ENCODE measurements around the gene FAM184A. TPM values are rescaled to one million over a fixed set of nuclear protein-coding genes. Genes with fewer than 3 reads are reported as not detected.

FAM184A gene
- total RNA-seq, 1 experiment from 2014 or later: 0.97 TPM

GRCh38 chr6:118980063-118980462, 98.4 kb downstream of the FAM184A start:
- no peaks in the 10 kb centered on the region for H3K4me1 ChIP-seq (ENCODE audit: insufficient read depth, low read length, poor library complexity, severe bottlenecking)
- CTCF ChIA-PET: no interaction called here
- intact Hi-C loops (cut with micrococcal nuclease; ENCODE audit: unreplicated experiment): no loop called here

GRCh38 chr6:118974790-118975189, 103.7 kb downstream of the FAM184A start:
- BruUV-seq (replicated peaks): no TSS peak
- Histone ChIP-seq H3K4me3 (ENCODE audit: low read depth, low read length, poor library complexity, severe bottlenecking) (no peak overlapping the region), H3K4me1 (ENCODE audit: insufficient read depth, low read length, poor library complexity, severe bottlenecking) (no peaks in the 10 kb centered on the region), H3K27me3 (replicated peaks; ENCODE audit: insufficient read depth, low read depth, low read length, poor library complexity) (no peaks in the 10 kb centered on the region), H3K27ac (ENCODE audit: low read depth, low read length, poor library complexity, severe bottlenecking) (no peak overlapping the region), H3K9me3 (ENCODE audit: low read depth, low read length, poor library complexity, severe bottlenecking) (no peaks in the 10 kb centered on the region), H3K36me3 (ENCODE audit: insufficient read depth, low read length, poor library complexity, severe bottlenecking) (no peaks in the 10 kb centered on the region)
- ChIA-PET CTCF (no interaction called here), POLR2A (ENCODE audit: low non-redundant PET) (no interaction called here)
- TF ChIP-seq EZH2 (IDR thresholded peaks at IDR 0.05; ENCODE audit: borderline replicate concordance, low read depth, low read length, poor library complexity, severe bottlenecking) (no peak), CTCF (conservative IDR thresholded peaks at IDR 0.05; ENCODE audit: low read depth, low read length) (no peak)
- intact Hi-C loops (cut with micrococcal nuclease; ENCODE audit: unreplicated experiment): no loop called here
- no peak for DNase-seq (ENCODE audit: low spot score)

More at GRCh38 chr6:118980063-118980462, 98.4 kb downstream of the FAM184A start:
- H3K27ac ChIP-seq (ENCODE audit: low read depth, low read length, poor library complexity, severe bottlenecking): no peak overlapping the region
- POLR2A ChIA-PET (ENCODE audit: low non-redundant PET): no interaction called here
- DNase-seq (ENCODE audit: low spot score): peak; percentile 63
- no peak for TF ChIP-seq CTCF (conservative IDR thresholded peaks at IDR 0.05; ENCODE audit: low read depth, low read length)
- TF ChIP-seq EZH2 (IDR thresholded peaks at IDR 0.05; ENCODE audit: borderline replicate concordance, low read depth, low read length, poor library complexity, severe bottlenecking): no peak
- H3K27me3 ChIP-seq (replicated peaks; ENCODE audit: insufficient read depth, low read depth, low read length, poor library complexity): no peaks in the 10 kb centered on the region
- H3K4me3 ChIP-seq (ENCODE audit: low read depth, low read length, poor library complexity, severe bottlenecking): no peak overlapping the region
- H3K36me3 ChIP-seq (ENCODE audit: insufficient read depth, low read length, poor library complexity, severe bottlenecking): no peaks in the 10 kb centered on the region
- no peaks in the 10 kb centered on the region for H3K9me3 ChIP-seq (ENCODE audit: low read depth, low read length, poor library complexity, severe bottlenecking)
- no TSS peak for BruUV-seq (replicated peaks)

- no peak for DNase-seq (ENCODE audit: low spot score)
- no peaks in the 10 kb centered on the region for H3K4me1 ChIP-seq (ENCODE audit: insufficient read depth, low read length, poor library complexity, severe bottlenecking)
- TF ChIP-seq EZH2 (IDR thresholded peaks at IDR 0.05; ENCODE audit: borderline replicate concordance, low read depth, low read length, poor library complexity, severe bottlenecking): no peak
- TF ChIP-seq CTCF (conservative IDR thresholded peaks at IDR 0.05; ENCODE audit: low read depth, low read length): no peak
- ChIA-PET CTCF (no interaction called here), POLR2A (ENCODE audit: low non-redundant PET) (no interaction called here)
- H3K27me3 ChIP-seq (replicated peaks; ENCODE audit: insufficient read depth, low read depth, low read length, poor library complexity): no peaks in the 10 kb centered on the region
- no peaks in the 10 kb centered on the region for H3K36me3 ChIP-seq (ENCODE audit: insufficient read depth, low read length, poor library complexity, severe bottlenecking)
- intact Hi-C loops (cut with micrococcal nuclease; ENCODE audit: unreplicated experiment): no loop called here
- no TSS peak for BruUV-seq (replicated peaks)
- no peak overlapping the region for H3K27ac ChIP-seq (ENCODE audit: low read depth, low read length, poor library complexity, severe bottlenecking)
- no peak overlapping the region for H3K4me3 ChIP-seq (ENCODE audit: low read depth, low read length, poor library complexity, severe bottlenecking)
- no peaks in the 10 kb centered on the region for H3K9me3 ChIP-seq (ENCODE audit: low read depth, low read length, poor library complexity, severe bottlenecking)
Measured at GRCh38 chr6:118971682-118972081, 106.8 kb downstream of the FAM184A start.
